IPS DF 6.9 (cell line): ENCODE data around the gene SCAMP4.

ENCODE experiments used
- DNase-seq: peaks from one replicate; pipeline ENCODE4 v3.0.0-alpha.2; 2013; ENCODE audit warnings: low read depth, low spot score
- H3K27ac ChIP-seq: one replicate; pipeline ENCODE4 v1.5.1; 2013; ENCODE audit warnings: low read length, control low read depth
- H3K27me3 ChIP-seq: 2 replicates; pipeline ENCODE4 v1.6.1; 2013; ENCODE audit warnings: mild to moderate bottlenecking, low read length; ENCODE audit not compliant: control insufficient read depth, insufficient read depth
- H3K36me3 ChIP-seq: 2 replicates; pipeline ENCODE4 v1.6.1; 2013; ENCODE audit warnings: low read length; ENCODE audit not compliant: control insufficient read depth, insufficient read depth
- H3K4me1 ChIP-seq: 2 replicates; pipeline ENCODE4 v1.6.1; 2013; ENCODE audit warnings: low read length; ENCODE audit not compliant: control insufficient read depth, insufficient read depth
- H3K4me3 ChIP-seq: 2 replicates; pipeline ENCODE4 v1.5.1; 2013; ENCODE audit warnings: mild to moderate bottlenecking, low read length
- H3K9me3 ChIP-seq: 2 replicates; pipeline ENCODE4 v1.6.1; 2013; ENCODE audit warnings: low read length, inconsistent platforms; ENCODE audit not compliant: control insufficient read depth, insufficient read depth
- WGBS: extraction: QIAGEN DNeasy Blood & Tissue Kit; methylation state at CpG from one replicate; pipeline ENCODE4 v1.1.7; 2013; ENCODE audit warnings: mixed read lengths, missing lambda C conversion rate; ENCODE audit not compliant: insufficient read length, insufficient coverage; 5-methylcytosine and 5-hydroxymethylcytosine counted together

SCAMP4 gene

GRCh38 chr19:1936916-1937610 is 31.9 kb downstream of the SCAMP4 start:
- Histone ChIP-seq H3K9me3 (no peaks in the 10 kb centered on the region), H3K27me3 (no peaks in the 10 kb centered on the region), H3K27ac (no peak overlapping the region), H3K4me3 (no peak overlapping the region), H3K36me3 (no peaks in the 10 kb centered on the region), H3K4me1 (no peaks in the 10 kb centered on the region)
- WGBS: no CpG with 5 or more reads among the region's 24 CpGs
- no peak for DNase-seq

GRCh38 chr19:1938071-1938470 is 32.9 kb downstream of the SCAMP4 start:
- WGBS: no CpG with 5 or more reads among the region's 7 CpGs
- Histone ChIP-seq H3K27me3 (no peaks in the 10 kb centered on the region), H3K4me1 (peaks cover 3% of the 10 kb centered on the region; the same call in 1 of the 2 replicates), H3K4me3 (no peak overlapping the region), H3K27ac (no peak overlapping the region), H3K9me3 (no peaks in the 10 kb centered on the region), H3K36me3 (no peaks in the 10 kb centered on the region)
- DNase-seq: no peak

- peak within 1 kb of the TSS; percentile 85 for H3K4me3 ChIP-seq
- WGBS: no CpG with 5 or more reads among the region's 97 CpGs
- DNase-seq: no peak
Measured at GRCh38 chr19:1941146-1942077, 36.2 kb downstream of the SCAMP4 start, which contains the start of gene CSNK1G2. TSS of gene CSNK1G2 (plus strand) at chr19:1941172. CDS start at chr19:1969773, 28,601 bp downstream.

GRCh38 chr19:1942078-1942933 is 37.1 kb downstream of the SCAMP4 start:
- Histone ChIP-seq H3K27me3 (no peaks in the 10 kb centered on the region), H3K4me1 (peaks cover 7% of the 10 kb centered on the region), H3K4me3 (peak overlapping the region; percentile 85), H3K36me3 (no peaks in the 10 kb centered on the region), H3K9me3 (no peaks in the 10 kb centered on the region), H3K27ac (no peak overlapping the region)
- DNase-seq: no peak
- no CpG with 5 or more reads among the region's 40 CpGs for WGBS

More at GRCh38 chr19:1941146-1942077, 36.2 kb downstream of the SCAMP4 start, which contains the start of gene CSNK1G2:
- no peaks in the 10 kb centered on the region for H3K9me3 ChIP-seq
- H3K27ac ChIP-seq: no peak within 1 kb of the TSS
- peaks cover 7% of the 10 kb centered on the region for H3K4me1 ChIP-seq
- no peaks in the 10 kb centered on the region for H3K27me3 ChIP-seq
- no peaks in the 10 kb centered on the region for H3K36me3 ChIP-seq

GRCh38 chr19:1942934-1943555 is 37.8 kb downstream of the SCAMP4 start:
- Histone ChIP-seq H3K4me3 (peak overlapping the region; percentile 85; the same call in 1 of the 2 replicates), H3K4me1 (peaks cover 10% of the 10 kb centered on the region), H3K27ac (no peak overlapping the region), H3K36me3 (no peaks in the 10 kb centered on the region), H3K9me3 (no peaks in the 10 kb centered on the region), H3K27me3 (no peaks in the 10 kb centered on the region)
- no peak for DNase-seq
- WGBS: no CpG with 5 or more reads among the region's 21 CpGs

- Histone ChIP-seq H3K36me3 (no peaks in the 10 kb centered on the region), H3K9me3 (no peaks in the 10 kb centered on the region), H3K27ac (no peak overlapping the region), H3K27me3 (no peaks in the 10 kb centered on the region), H3K4me3 (no peak overlapping the region), H3K4me1 (peaks cover 10% of the 10 kb centered on the region)
- no peak for DNase-seq
- WGBS: no CpG with 5 or more reads among the region's 22 CpGs
Measured at GRCh38 chr19:1943661-1944087, 38.5 kb downstream of the SCAMP4 start.

- no peak for DNase-seq
- Histone ChIP-seq H3K27me3 (no peaks in the 10 kb centered on the region), H3K36me3 (no peaks in the 10 kb centered on the region), H3K9me3 (no peaks in the 10 kb centered on the region), H3K4me3 (no peak overlapping the region), H3K27ac (no peak overlapping the region), H3K4me1 (peaks cover 10% of the 10 kb centered on the region)
- WGBS: no CpG with 5 or more reads among the region's 42 CpGs
Measured at GRCh38 chr19:1944088-1944915, 39.1 kb downstream of the SCAMP4 start.

GRCh38 chr19:1944916-1945561 is 39.8 kb downstream of the SCAMP4 start:
- no peak for DNase-seq
- Histone ChIP-seq H3K4me3 (no peak overlapping the region), H3K27me3 (no peaks in the 10 kb centered on the region), H3K4me1 (peaks cover 10% of the 10 kb centered on the region), H3K27ac (no peak overlapping the region), H3K9me3 (no peaks in the 10 kb centered on the region), H3K36me3 (no peaks in the 10 kb centered on the region)
- no CpG with 5 or more reads among the region's 30 CpGs for WGBS

GRCh38 chr19:1945899-1946298 is 40.7 kb downstream of the SCAMP4 start:
- Histone ChIP-seq H3K4me1 (peaks cover 10% of the 10 kb centered on the region), H3K9me3 (no peaks in the 10 kb centered on the region), H3K36me3 (no peaks in the 10 kb centered on the region), H3K27me3 (no peaks in the 10 kb centered on the region), H3K27ac (no peak overlapping the region), H3K4me3 (no peak overlapping the region)
- no CpG with 5 or more reads among the region's 18 CpGs for WGBS
- DNase-seq: peak; percentile 75
